GM12872 (cell line): ENCODE data around the gene CCNY.

Source experiments
- TF ChIP-seq, protein P1 (sequence below): IDR thresholded peaks from 3 replicates; pipeline ENCODE4 v1.5.1; 2011; ENCODE audit warnings: low read depth, mild to moderate bottlenecking, low read length, moderate library complexity; ENCODE audit not compliant: insufficient read depth

The CCNY gene

DNA sequence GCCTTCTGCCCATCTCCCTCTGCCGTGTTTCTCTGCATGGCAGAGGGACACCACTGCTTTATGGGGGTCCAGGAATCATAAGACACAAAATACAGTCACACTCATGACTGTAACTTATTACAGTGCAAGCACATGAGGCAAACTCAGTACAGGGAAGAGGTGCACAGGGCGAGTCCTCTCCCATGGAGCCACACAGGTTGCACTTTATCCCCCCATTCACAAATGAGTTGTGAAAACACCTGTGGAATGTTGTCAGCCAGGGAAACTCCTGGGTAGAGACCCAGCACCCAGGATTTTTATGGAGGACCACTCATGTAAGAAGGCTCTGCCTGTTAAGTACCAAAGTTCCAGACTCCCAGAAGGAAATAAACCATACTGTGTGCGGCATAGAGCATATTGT, 161.6 kb downstream of the CCNY start:
- TF ChIP-seq, protein P1, sequence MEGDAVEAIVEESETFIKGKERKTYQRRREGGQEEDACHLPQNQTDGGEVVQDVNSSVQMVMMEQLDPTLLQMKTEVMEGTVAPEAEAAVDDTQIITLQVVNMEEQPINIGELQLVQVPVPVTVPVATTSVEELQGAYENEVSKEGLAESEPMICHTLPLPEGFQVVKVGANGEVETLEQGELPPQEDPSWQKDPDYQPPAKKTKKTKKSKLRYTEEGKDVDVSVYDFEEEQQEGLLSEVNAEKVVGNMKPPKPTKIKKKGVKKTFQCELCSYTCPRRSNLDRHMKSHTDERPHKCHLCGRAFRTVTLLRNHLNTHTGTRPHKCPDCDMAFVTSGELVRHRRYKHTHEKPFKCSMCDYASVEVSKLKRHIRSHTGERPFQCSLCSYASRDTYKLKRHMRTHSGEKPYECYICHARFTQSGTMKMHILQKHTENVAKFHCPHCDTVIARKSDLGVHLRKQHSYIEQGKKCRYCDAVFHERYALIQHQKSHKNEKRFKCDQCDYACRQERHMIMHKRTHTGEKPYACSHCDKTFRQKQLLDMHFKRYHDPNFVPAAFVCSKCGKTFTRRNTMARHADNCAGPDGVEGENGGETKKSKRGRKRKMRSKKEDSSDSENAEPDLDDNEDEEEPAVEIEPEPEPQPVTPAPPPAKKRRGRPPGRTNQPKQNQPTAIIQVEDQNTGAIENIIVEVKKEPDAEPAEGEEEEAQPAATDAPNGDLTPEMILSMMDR: no peak

DNA sequence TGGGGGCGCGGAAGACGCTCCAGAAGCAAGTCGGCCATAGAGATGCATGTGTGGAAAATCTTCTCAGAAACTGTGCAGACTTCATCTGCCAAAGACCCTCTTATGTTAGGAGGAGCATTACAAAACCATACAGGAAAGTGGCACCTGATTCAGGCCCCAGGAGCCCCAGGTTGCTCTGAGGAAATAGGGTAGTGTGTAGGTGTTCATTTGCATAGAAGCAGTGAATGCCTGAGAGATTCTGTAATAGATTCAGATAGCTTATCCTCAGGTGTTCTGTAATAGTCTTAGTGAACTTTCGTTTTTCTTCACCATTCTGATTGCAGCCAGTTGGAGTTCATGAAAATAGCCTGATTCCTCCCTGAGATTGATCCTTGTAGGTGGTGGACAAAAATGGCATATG, 162.4 kb downstream of the CCNY start:
- TF ChIP-seq, protein P1: no peak

DNA sequence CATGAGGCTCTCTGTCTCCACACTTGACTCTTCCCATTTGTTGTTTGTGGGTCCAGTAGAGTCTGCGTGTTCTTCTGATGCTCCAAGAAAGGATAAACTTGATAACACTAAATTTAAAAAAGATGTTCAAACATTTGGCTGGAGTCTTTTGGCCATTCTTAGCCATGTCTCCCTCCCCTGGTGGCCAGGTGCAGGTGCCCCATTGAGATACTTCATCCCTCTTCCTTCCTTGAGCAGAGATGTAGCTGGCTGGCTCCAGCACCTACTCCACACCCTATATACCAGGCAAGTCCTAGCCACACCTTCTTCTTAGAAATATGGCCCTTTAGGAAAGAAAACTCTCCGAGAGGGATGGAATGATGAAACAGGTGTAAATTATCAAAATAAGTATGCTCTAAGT, 165.6 kb downstream of the CCNY start:
- TF ChIP-seq, protein P1: peak; percentile 29; the same call in 2 of the 3 replicates

DNA sequence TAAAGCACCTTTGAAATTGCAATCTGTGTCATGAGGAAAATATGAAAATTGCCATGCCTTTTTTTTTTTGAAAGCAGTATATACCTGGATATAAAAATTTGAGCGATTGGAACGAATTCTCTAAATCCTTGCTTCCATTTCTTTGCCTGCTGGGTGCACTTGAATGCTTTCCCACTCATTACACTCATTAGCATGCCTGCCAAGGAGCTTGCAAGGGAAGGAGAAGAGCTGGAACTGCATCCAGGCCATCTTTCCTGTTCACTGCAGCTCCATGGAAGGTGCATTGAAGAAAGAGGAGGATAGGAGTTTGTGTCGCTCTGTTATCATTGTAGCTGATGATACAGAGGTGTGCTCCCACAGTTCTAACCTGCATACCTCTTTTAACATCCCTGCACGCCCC, 166.4 kb downstream of the CCNY start:
- TF ChIP-seq, protein P1: no peak

DNA sequence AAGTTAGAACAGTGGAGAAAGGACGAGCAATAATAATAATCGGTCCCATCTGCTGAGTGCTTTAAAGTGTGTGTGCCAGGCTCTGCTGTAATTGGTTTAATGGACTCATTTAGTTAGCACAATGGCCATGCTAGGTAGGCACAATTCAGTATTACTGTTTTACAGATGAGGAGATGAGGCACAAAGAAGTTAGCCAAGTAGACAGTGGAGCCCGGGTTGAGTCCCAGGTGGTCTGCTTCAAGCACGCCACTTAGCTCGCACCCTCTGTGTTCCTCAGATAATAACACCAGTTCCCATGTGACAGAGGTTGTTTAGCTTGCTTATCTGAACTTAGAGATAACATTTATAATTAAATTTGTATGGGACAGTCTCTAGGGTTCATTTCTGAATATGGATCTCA, 167.3 kb downstream of the CCNY start:
- TF ChIP-seq, protein P1: no peak

DNA sequence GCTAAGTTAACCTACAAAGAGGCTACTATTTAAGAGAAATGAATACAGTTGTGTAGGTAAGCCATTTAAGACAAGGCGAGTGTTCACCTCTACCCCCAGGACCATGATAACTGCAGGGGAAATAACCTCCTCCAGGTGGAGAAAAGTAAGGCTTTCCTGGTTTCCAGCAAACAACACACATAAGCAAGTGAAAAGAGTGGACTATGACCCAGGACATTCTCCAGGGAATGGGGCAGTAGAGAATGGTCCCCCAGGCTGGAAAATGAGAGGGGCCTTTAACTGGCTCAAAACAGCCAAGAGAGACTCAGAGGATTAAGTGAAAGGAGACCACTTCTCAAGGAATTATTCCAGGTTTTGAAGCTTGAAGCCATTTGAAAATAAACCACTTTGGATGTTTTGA, 167.8 kb downstream of the CCNY start:
- TF ChIP-seq, protein P1: no peak

DNA sequence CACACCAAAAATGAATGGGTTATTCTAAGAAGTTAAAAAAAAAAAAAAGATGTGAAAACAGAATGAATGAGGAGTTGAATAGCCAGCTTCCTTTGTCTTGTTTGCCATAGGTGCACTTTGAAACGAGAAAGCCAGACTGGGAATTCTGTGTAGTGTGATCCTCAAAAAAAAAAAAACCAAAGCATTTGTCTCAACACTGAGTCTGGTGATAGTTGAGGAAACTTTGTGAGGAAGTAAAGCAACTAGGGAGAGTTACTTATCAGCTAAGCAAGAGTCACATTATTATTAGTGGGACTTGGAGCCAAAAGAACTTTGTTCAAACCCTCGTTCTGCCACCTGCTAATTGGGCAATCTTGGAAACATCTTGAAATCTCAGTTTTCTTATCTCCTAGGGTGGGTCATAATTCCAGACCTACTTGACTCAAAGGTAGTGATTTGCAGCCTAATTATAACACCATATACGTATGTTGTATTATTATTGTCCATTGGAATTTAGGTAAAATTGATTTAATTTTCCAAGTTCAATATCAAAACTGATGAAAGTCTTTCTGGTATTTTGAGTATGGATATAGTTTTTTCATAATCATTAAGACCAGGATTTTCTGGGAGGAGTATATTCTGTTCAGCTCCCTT, 169.0 kb downstream of the CCNY start:
- TF ChIP-seq, protein P1: no peak
